Smooth muscle cell (in vitro differentiated cells): ENCODE data around the gene C1orf216. TPM values are rescaled to one million over a fixed set of nuclear protein-coding genes. Genes with fewer than 3 reads are reported as not detected.

Experiments
- DNase-seq: peaks from one replicate; lab custom pipeline; 2025; ENCODE audit not compliant: unreplicated experiment; lab: John Stamatoyannopoulos, UW
- H2AFZ ChIP-seq: fragments of 200-600 bp; sonication (generic); 2 replicates; pipeline ENCODE4 v1.6.0; 2016; ENCODE audit warnings: antibody characterized with exemption, low read depth, mild to moderate bottlenecking
- H3F3A ChIP-seq: fragments of 200-600 bp; sonication (generic); 2 replicates; pipeline ENCODE4 v1.6.0; 2017; ENCODE audit warnings: antibody characterized with exemption, low read depth
- H3K27ac ChIP-seq: fragments of 200-600 bp; sonication (generic); 2 replicates; pipeline ENCODE4 v1.5.1; 2016; ENCODE audit warnings: low read depth, mild to moderate bottlenecking
- H3K27me3 ChIP-seq: fragments of 200-600 bp; sonication (generic); 2 replicates; pipeline ENCODE4 v1.6.1; 2016; ENCODE audit warnings: low read depth, mild to moderate bottlenecking
- H3K36me3 ChIP-seq: fragments of 200-600 bp; sonication (generic); 2 replicates; pipeline ENCODE4 v1.5.1; 2016; ENCODE audit warnings: low read depth
- H3K4me1 ChIP-seq: fragments of 200-600 bp; sonication (generic); 2 replicates; pipeline ENCODE4 v1.5.1; 2016; ENCODE audit warnings: low read depth
- H3K4me2 ChIP-seq: fragments of 200-600 bp; sonication (generic); 2 replicates; pipeline ENCODE4 v1.6.0; 2016; ENCODE audit warnings: mild to moderate bottlenecking
- H3K4me3 ChIP-seq: fragments of 200-600 bp; sonication (generic); 2 replicates; pipeline ENCODE4 v1.5.1; 2016; ENCODE audit warnings: mild to moderate bottlenecking
- H3K79me2 ChIP-seq: fragments of 200-600 bp; sonication (generic); 2 replicates; pipeline ENCODE4 v1.6.0; 2016; ENCODE audit warnings: low read depth, mild to moderate bottlenecking
- H3K9ac ChIP-seq: fragments of 200-600 bp; sonication (generic); 2 replicates; pipeline ENCODE4 v1.6.0; 2016; ENCODE audit warnings: low read depth
- H3K9me3 ChIP-seq: fragments of 200-600 bp; sonication (generic); replicated peaks from 2 replicates; pipeline ENCODE4 v1.5.1; 2016; ENCODE audit warnings: low read depth
- H4K20me1 ChIP-seq: fragments of 200-600 bp; sonication (generic); 2 replicates; pipeline ENCODE4 v1.6.0; 2016; ENCODE audit warnings: low read depth
- CTCF ChIP-seq: fragments of 200-600 bp; sonication (generic); IDR thresholded peaks from 2 replicates; pipeline ENCODE4 v1.5.1; 2017; ENCODE audit warnings: borderline replicate concordance, mild to moderate bottlenecking, antibody characterized with exemption; ENCODE audit not compliant: insufficient read depth, poor library complexity, severe bottlenecking
- WGBS: methylation state at CpG from one replicate; pipeline ENCODE4 v1.1.7; 2016; ENCODE audit warnings: low lambda C conversion rate; 5-methylcytosine and 5-hydroxymethylcytosine counted together
- polyA plus RNA-seq: library from polyadenylated mRNA; unstranded; fragments of >200 nt; fragmentation: Nextera tagmentation; extraction: Ambion mirVana; gene quantifications from 2 replicates; pipeline ENCODE4 v1.2.1, GENCODE V29; 2016
- total RNA-seq: library from RNA; depleted of rRNA; stranded (reverse); fragments of >200 nt; gene quantifications from 2 replicates; pipeline ENCODE4 v1.2.3, GENCODE V29; 2014

Gene C1orf216
- total and polyA plus RNA-seq, 2 experiments from 2014 or later = 7.5 to 9.4 TPM

DNA sequence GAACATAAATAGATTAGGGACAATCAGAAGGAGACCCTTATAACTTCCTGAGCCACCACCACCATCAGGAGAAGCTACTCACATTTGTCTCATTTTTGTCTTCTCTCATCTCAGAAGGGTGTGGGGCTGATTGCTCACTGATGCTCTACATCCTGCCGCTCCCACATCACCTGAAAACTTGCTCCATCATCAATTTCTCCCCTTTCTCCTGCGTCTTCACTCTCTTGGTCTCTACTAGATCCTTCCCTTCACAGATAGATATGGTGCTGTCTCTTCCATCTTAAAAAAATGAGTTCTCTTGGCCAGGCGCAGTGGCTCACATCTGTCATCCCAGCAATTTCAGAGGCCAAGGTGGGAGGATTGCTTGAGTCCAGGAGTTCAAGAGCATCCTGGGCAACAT is 38.4 kb downstream of the C1orf216 start:
- no peak for DNase-seq
- no peaks in the 10 kb centered on the region for H3F3A ChIP-seq
- H3K27ac ChIP-seq = no peak overlapping the region
- no peaks in the 10 kb centered on the region for H3K36me3 ChIP-seq
- H3K4me1 ChIP-seq = no peaks in the 10 kb centered on the region
- H3K9ac ChIP-seq = no peak overlapping the region
- TF ChIP-seq CTCF = no peak
- H3K4me3 ChIP-seq = no peak overlapping the region
- peaks cover 13% of the 10 kb centered on the region for H3K27me3 ChIP-seq
- 98% methylated on average over 3 of the region's 3 CpGs for WGBS
- no peak overlapping the region for H3K4me2 ChIP-seq
- H3K9me3 ChIP-seq = no peaks in the 10 kb centered on the region
- H4K20me1 ChIP-seq = no peaks in the 10 kb centered on the region
- H2AFZ ChIP-seq = no peak overlapping the region
- H3K79me2 ChIP-seq = no peaks in the 10 kb centered on the region

GRCh38 chr1:35675773-35676172 is 42.9 kb downstream of the C1orf216 start:
- 83% methylated on average over 1 of the region's 1 CpG for WGBS
- H2AFZ ChIP-seq = no peak overlapping the region
- no peaks in the 10 kb centered on the region for H3K27me3 ChIP-seq

GRCh38 chr1:35674111-35674510 is 44.6 kb downstream of the C1orf216 start:
- no peaks in the 10 kb centered on the region for H3F3A ChIP-seq
- no peak for TF ChIP-seq CTCF
- no peaks in the 10 kb centered on the region for H3K4me1 ChIP-seq
- no peaks in the 10 kb centered on the region for H3K79me2 ChIP-seq
- no peak overlapping the region for H3K4me2 ChIP-seq
- WGBS = 87% methylated on average over 5 of the region's 5 CpGs
- no peaks in the 10 kb centered on the region for H3K36me3 ChIP-seq
- H3K27ac ChIP-seq = no peak overlapping the region
- no peak overlapping the region for H3K4me3 ChIP-seq
- H2AFZ ChIP-seq = no peak overlapping the region
- no peaks in the 10 kb centered on the region for H3K27me3 ChIP-seq
- H3K9me3 ChIP-seq = no peaks in the 10 kb centered on the region
- no peaks in the 10 kb centered on the region for H4K20me1 ChIP-seq
- no peak overlapping the region for H3K9ac ChIP-seq
- no peak for DNase-seq

More at GRCh38 chr1:35675773-35676172, 42.9 kb downstream of the C1orf216 start:
- Histone ChIP-seq H3F3A (no peaks in the 10 kb centered on the region), H3K4me1 (no peaks in the 10 kb centered on the region), H3K27ac (no peak overlapping the region), H3K36me3 (no peaks in the 10 kb centered on the region), H3K9ac (no peak overlapping the region), H3K79me2 (no peaks in the 10 kb centered on the region), H3K9me3 (no peaks in the 10 kb centered on the region), H4K20me1 (no peaks in the 10 kb centered on the region), H3K4me2 (no peak overlapping the region), H3K4me3 (no peak overlapping the region)
- no peak for TF ChIP-seq CTCF
- DNase-seq = no peak

DNA sequence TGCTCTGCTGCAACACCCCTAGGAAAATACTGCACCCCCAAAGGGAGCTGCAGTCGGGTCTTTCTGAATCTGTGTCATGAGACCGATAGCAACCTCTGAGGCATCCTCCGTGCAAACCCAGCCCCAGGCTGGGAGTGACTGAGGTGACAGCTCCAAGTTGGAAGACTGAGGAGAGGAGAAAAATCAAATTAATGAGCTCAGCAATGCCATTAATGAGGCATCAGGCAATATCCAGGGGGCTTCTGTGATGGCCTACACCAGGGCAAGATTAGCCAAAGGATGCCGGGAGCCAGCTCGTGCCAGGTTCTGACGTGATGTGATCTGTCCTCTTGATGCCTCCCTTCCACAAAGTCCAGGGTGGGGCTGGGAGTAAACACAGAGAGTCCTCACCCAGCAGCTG is 46.6 kb downstream of the C1orf216 start:
- no peak overlapping the region for H3K4me3 ChIP-seq
- H3K9me3 ChIP-seq = no peaks in the 10 kb centered on the region
- H3K4me1 ChIP-seq = no peaks in the 10 kb centered on the region
- no peak overlapping the region for H3K9ac ChIP-seq
- H3K4me2 ChIP-seq = no peak overlapping the region
- no peaks in the 10 kb centered on the region for H4K20me1 ChIP-seq
- H2AFZ ChIP-seq = no peak overlapping the region
- H3K36me3 ChIP-seq = no peaks in the 10 kb centered on the region
- no peak for DNase-seq
- H3K79me2 ChIP-seq = no peaks in the 10 kb centered on the region
- 86% methylated on average over 6 of the region's 6 CpGs for WGBS
- H3K27me3 ChIP-seq = peaks cover 7% of the 10 kb centered on the region
- no peaks in the 10 kb centered on the region for H3F3A ChIP-seq
- no peak for TF ChIP-seq CTCF
- no peak overlapping the region for H3K27ac ChIP-seq
